ENCODE data around the gene PTCD2. TPM values are rescaled to one million over a fixed set of nuclear protein-coding genes. Genes with fewer than 3 reads are reported as not detected.
"Not testable (repeated sequence)": the region's sequence is repeated elsewhere in the genome, so short reads cannot be mapped to it uniquely, and the experiment has no call there.

The PTCD2 gene
- total and polyA plus RNA-seq, 4 donors: 2.6 to 9.3 (median 4.2) TPM

DNA sequence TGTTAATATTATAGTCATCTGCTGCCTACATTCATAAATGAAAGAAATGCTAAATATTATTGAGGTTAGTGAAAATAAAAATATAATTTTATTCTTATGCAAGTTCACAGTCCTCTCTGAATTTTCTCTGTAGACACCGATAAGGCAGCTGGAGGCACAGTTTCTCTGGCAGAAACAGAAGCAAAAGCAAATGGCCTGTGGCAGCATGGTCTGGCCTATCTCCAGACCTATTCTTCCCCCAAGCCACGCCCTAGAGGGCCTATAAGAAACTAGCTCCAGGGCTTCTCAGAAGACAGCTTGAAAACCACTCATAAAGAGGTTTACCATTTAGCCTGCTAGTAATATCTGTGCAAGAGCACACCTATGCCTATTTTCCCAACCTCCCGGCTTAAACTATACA lies 28.6 kb upstream of the PTCD2 start:
- ATAC-seq (ENCODE audit: low FRiP score): no peak
- no peaks in the 10 kb centered on the region for H3K9me3 ChIP-seq (ENCODE audit: control insufficient read depth, low read length)
- no peak for DNase-seq
- WGBS, 2 donors: 95 to 97% methylated on average over 3 of the region's 3 CpGs
- no peak overlapping the region for H3K4me3 ChIP-seq (ENCODE audit: low read length in 2 of 2)
- H3K27me3 ChIP-seq (ENCODE audit: control insufficient read depth in 1 of 2, insufficient read depth in 2 of 2, low read length in 1 of 2): no peaks in the 10 kb centered on the region
- intact Hi-C loops (cut with DNase I): no loop called here
- no peak overlapping the region for H3K27ac ChIP-seq (ENCODE audit: low read depth in 1 of 2, low read length in 2 of 2)
- no peaks in the 10 kb centered on the region for H3K36me3 ChIP-seq (ENCODE audit: control insufficient read depth in 1 of 2, insufficient read depth in 2 of 2, low read length in 1 of 2)
- H3K4me1 ChIP-seq (ENCODE audit: control insufficient read depth in 1 of 2, insufficient read depth in 2 of 2, low read length in 2 of 2): peaks cover 0 to 4% of the 10 kb centered on the region in 2 donors

DNA sequence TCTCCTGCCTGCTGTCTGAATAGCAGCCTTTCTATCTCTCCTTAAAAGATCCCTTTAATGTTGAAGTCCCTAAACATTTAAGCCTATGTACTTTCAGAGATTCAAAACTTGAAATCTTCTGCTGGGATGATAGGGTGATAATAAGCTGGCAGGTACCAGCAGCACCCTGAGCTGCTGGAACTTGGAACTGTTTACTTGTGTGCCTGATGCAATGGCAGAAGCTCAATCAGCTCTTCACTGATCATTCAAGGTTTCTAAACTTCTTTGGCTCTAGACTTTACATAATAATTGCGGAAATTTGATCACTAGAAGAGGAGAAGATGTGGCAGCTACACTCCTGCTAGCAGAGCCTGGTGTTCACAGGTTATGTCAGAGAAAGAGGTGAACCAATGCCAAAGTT lies 27.8 kb upstream of the PTCD2 start:
- DNase-seq: no peak
- 91 to 92% methylated on average over 1 of the region's 1 CpG for WGBS, 2 donors
- H3K27me3 ChIP-seq (ENCODE audit: control insufficient read depth in 1 of 2, insufficient read depth in 2 of 2, low read length in 1 of 2): no peaks in the 10 kb centered on the region
- H3K27ac ChIP-seq (ENCODE audit: low read depth in 1 of 2, low read length in 2 of 2): no peak overlapping the region
- no peak for ATAC-seq (ENCODE audit: low FRiP score)
- no peaks in the 10 kb centered on the region for H3K36me3 ChIP-seq (ENCODE audit: control insufficient read depth in 1 of 2, insufficient read depth in 2 of 2, low read length in 1 of 2)
- no peaks in the 10 kb centered on the region for H3K9me3 ChIP-seq (ENCODE audit: control insufficient read depth, low read length)
- peaks cover 0 to 4% of the 10 kb centered on the region in 2 donors for H3K4me1 ChIP-seq (ENCODE audit: control insufficient read depth in 1 of 2, insufficient read depth in 2 of 2, low read length in 2 of 2)
- H3K4me3 ChIP-seq (ENCODE audit: low read length in 2 of 2): no peak overlapping the region
- intact Hi-C loops (cut with DNase I): no loop called here

DNA sequence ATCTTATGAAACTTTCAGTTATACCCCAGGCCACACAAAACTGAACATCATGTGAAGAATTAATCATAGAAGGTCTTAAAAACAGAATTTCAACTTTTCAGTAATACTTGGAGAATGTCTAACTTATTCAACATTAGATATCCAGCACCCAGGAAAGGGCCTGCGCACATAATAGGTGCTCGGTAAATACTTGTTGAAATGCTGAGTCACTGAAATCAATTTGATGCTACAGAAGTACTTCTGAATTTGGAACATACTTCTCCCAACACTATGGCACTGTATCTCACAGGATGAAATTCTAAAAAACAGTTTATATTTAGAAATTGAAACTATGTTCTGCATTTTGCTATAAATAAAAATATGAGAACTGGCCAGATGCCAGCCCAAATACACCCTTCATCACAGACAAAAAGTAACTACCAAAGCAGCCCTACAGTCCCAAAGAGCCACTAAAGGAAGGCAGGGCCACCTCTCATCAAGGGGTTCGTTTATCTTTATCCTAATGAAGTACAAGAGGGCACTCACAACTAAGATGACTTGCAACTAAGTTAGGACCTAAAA lies 26.6 kb upstream of the PTCD2 start:
- intact Hi-C loops (cut with DNase I): no loop called here
- no peak overlapping the region for H3K27ac ChIP-seq (ENCODE audit: low read depth in 1 of 2, low read length in 2 of 2)
- peaks cover 0 to 4% of the 10 kb centered on the region in 2 donors for H3K4me1 ChIP-seq (ENCODE audit: control insufficient read depth in 1 of 2, insufficient read depth in 2 of 2, low read length in 2 of 2)
- no peak for ATAC-seq (ENCODE audit: low FRiP score)
- H3K4me3 ChIP-seq (ENCODE audit: low read length in 2 of 2): no peak overlapping the region
- H3K27me3 ChIP-seq (ENCODE audit: control insufficient read depth in 1 of 2, insufficient read depth in 2 of 2, low read length in 1 of 2): no peaks in the 10 kb centered on the region
- no peaks in the 10 kb centered on the region for H3K9me3 ChIP-seq (ENCODE audit: control insufficient read depth, low read length)
- no peaks in the 10 kb centered on the region for H3K36me3 ChIP-seq (ENCODE audit: control insufficient read depth in 1 of 2, insufficient read depth in 2 of 2, low read length in 1 of 2)
- DNase-seq: no peak
- 65 to 71% methylated on average over 3 of the region's 3 CpGs for WGBS, 2 donors

GRCh38 chr5:72294473-72294872 lies 25.7 kb upstream of the PTCD2 start:
- no peak overlapping the region for H3K4me3 ChIP-seq (ENCODE audit: low read length in 2 of 2)
- 73 to 74% methylated on average over 2 of the region's 2 CpGs for WGBS, 2 donors
- DNase-seq (no peak), ATAC-seq (ENCODE audit: low FRiP score) (no peak)
- intact Hi-C loops (cut with DNase I): no loop called here
- H3K27ac ChIP-seq (ENCODE audit: low read depth in 1 of 2, low read length in 2 of 2): no peak overlapping the region
- H3K27me3 ChIP-seq (ENCODE audit: control insufficient read depth in 1 of 2, insufficient read depth in 2 of 2, low read length in 1 of 2): no peaks in the 10 kb centered on the region
- H3K4me1 ChIP-seq (ENCODE audit: control insufficient read depth in 1 of 2, insufficient read depth in 2 of 2, low read length in 2 of 2): peaks cover 0 to 4% of the 10 kb centered on the region in 2 donors
- H3K9me3 ChIP-seq (ENCODE audit: control insufficient read depth, low read length): no peaks in the 10 kb centered on the region
- H3K36me3 ChIP-seq (ENCODE audit: control insufficient read depth in 1 of 2, insufficient read depth in 2 of 2, low read length in 1 of 2): no peaks in the 10 kb centered on the region

DNA sequence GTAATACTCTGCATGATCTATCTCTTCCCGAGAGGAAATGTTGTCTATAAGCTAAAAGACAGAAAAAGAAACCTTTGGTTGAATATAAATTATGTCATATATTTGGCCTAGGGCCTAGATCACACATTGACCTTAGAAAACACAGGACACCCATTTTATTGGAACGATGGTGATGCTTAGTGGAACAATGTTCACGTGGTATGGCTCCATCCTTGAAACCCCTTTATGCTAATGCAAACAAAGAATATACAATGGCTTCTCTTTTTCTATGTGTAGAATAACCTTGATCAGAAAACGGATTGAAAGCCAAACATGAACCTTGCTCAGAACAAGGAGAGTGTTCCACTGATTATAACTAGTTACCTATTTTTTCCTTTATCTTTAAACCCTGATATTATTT lies 24.6 kb upstream of the PTCD2 start:
- Histone ChIP-seq H3K4me1 (ENCODE audit: control insufficient read depth in 1 of 2, insufficient read depth in 2 of 2, low read length in 2 of 2) (peaks cover 0 to 2% of the 10 kb centered on the region in 2 donors), H3K27ac (ENCODE audit: low read depth in 1 of 2, low read length in 2 of 2) (no peak overlapping the region), H3K36me3 (ENCODE audit: control insufficient read depth in 1 of 2, insufficient read depth in 2 of 2, low read length in 1 of 2) (no peaks in the 10 kb centered on the region), H3K4me3 (ENCODE audit: low read length in 2 of 2) (no peak overlapping the region), H3K9me3 (ENCODE audit: control insufficient read depth, low read length) (no peaks in the 10 kb centered on the region), H3K27me3 (ENCODE audit: control insufficient read depth in 1 of 2, insufficient read depth in 2 of 2, low read length in 1 of 2) (no peaks in the 10 kb centered on the region)
- intact Hi-C loops (cut with DNase I): no loop called here
- 80 to 85% methylated on average over 4 of the region's 4 CpGs for WGBS, 2 donors
- no peak for ATAC-seq (ENCODE audit: low FRiP score)
- DNase-seq: no peak

- Histone ChIP-seq H3K27ac (ENCODE audit: low read depth in 1 of 2, low read length in 2 of 2) (no peak overlapping the region), H3K9me3 (ENCODE audit: control insufficient read depth, low read length) (no peaks in the 10 kb centered on the region), H3K4me3 (ENCODE audit: low read length in 2 of 2) (no peak overlapping the region), H3K36me3 (ENCODE audit: control insufficient read depth in 1 of 2, insufficient read depth in 2 of 2, low read length in 1 of 2) (no peaks in the 10 kb centered on the region), H3K27me3 (ENCODE audit: control insufficient read depth in 1 of 2, insufficient read depth in 2 of 2, low read length in 1 of 2) (no peaks in the 10 kb centered on the region), H3K4me1 (ENCODE audit: control insufficient read depth in 1 of 2, insufficient read depth in 2 of 2, low read length in 2 of 2) (peaks cover 0 to 2% of the 10 kb centered on the region in 2 donors)
- DNase-seq (no peak), ATAC-seq (ENCODE audit: low FRiP score) (no peak)
- WGBS, 2 donors: 88 to 89% methylated on average over 2 of the region's 2 CpGs
- intact Hi-C loops (cut with DNase I): no loop called here
Measured at GRCh38 chr5:72296256-72296655, 23.9 kb upstream of the PTCD2 start.

- DNase-seq; H3K4me1 ChIP-seq (ENCODE audit: control insufficient read depth in 1 of 2, insufficient read depth in 2 of 2, low read length in 2 of 2); intact Hi-C loops (cut with DNase I); H3K9me3 ChIP-seq (ENCODE audit: control insufficient read depth, low read length); H3K4me3 ChIP-seq (ENCODE audit: low read length in 2 of 2); H3K27me3 ChIP-seq (ENCODE audit: control insufficient read depth in 1 of 2, insufficient read depth in 2 of 2, low read length in 1 of 2); H3K27ac ChIP-seq (ENCODE audit: low read depth in 1 of 2, low read length in 2 of 2); ATAC-seq (ENCODE audit: low FRiP score); H3K36me3 ChIP-seq (ENCODE audit: control insufficient read depth in 1 of 2, insufficient read depth in 2 of 2, low read length in 1 of 2): not testable (repeated sequence)
- WGBS, 2 donors: 96 to 100% methylated on average over 3 of the region's 3 CpGs
Measured at GRCh38 chr5:72298136-72298535, 22.0 kb upstream of the PTCD2 start.

- 96 to 97% methylated on average over 5 of the region's 5 CpGs for WGBS, 2 donors
- Histone ChIP-seq H3K4me1 (ENCODE audit: control insufficient read depth in 1 of 2, insufficient read depth in 2 of 2, low read length in 2 of 2) (peaks cover 0 to 2% of the 10 kb centered on the region in 2 donors), H3K4me3 (ENCODE audit: low read length in 2 of 2) (no peak overlapping the region), H3K36me3 (ENCODE audit: control insufficient read depth in 1 of 2, insufficient read depth in 2 of 2, low read length in 1 of 2) (no peaks in the 10 kb centered on the region), H3K9me3 (ENCODE audit: control insufficient read depth, low read length) (no peaks in the 10 kb centered on the region), H3K27me3 (ENCODE audit: control insufficient read depth in 1 of 2, insufficient read depth in 2 of 2, low read length in 1 of 2) (no peaks in the 10 kb centered on the region), H3K27ac (ENCODE audit: low read depth in 1 of 2, low read length in 2 of 2) (no peak overlapping the region)
- intact Hi-C loops (cut with DNase I): no loop called here
- DNase-seq (no peak), ATAC-seq (ENCODE audit: low FRiP score) (no peak)
Measured at GRCh38 chr5:72298711-72299110, 21.5 kb upstream of the PTCD2 start.

- intact Hi-C loops (cut with DNase I): loop anchor here in 1 of 2 donors (5.0 kb wide), 1 partner anchor 53 kb away; no protein-coding TSS in a partner anchor
- ATAC-seq (ENCODE audit: low FRiP score) (no peak), DNase-seq (no peak)
- 59 to 60% methylated on average over 1 of the region's 1 CpG for WGBS, 2 donors
- peaks cover 2 to 8% of the 10 kb centered on the region in 2 donors for H3K4me1 ChIP-seq (ENCODE audit: control insufficient read depth in 1 of 2, insufficient read depth in 2 of 2, low read length in 2 of 2)
- no peaks in the 10 kb centered on the region for H3K27me3 ChIP-seq (ENCODE audit: control insufficient read depth in 1 of 2, insufficient read depth in 2 of 2, low read length in 1 of 2)
- H3K4me3 ChIP-seq (ENCODE audit: low read length in 2 of 2): no peak overlapping the region
- H3K36me3 ChIP-seq (ENCODE audit: control insufficient read depth in 1 of 2, insufficient read depth in 2 of 2, low read length in 1 of 2): no peaks in the 10 kb centered on the region
- H3K9me3 ChIP-seq (ENCODE audit: control insufficient read depth, low read length): no peaks in the 10 kb centered on the region
- H3K27ac ChIP-seq (ENCODE audit: low read depth in 1 of 2, low read length in 2 of 2): no peak overlapping the region
Measured at GRCh38 chr5:72300590-72301339, 19.4 kb upstream of the PTCD2 start.

All from aorta (tissue), 5 donors.